Motor neuron (in vitro differentiated cells): ENCODE measurements around the gene UBE2M. TPM values are rescaled to one million over a fixed set of nuclear protein-coding genes. Genes with fewer than 3 reads are reported as not detected.
"Not testable (repeated sequence)": the region's sequence is repeated elsewhere in the genome, so short reads cannot be mapped to it uniquely, and the experiment has no call there.

Experiments used
- ATAC-seq, 8 experiments: fragments of 200-7000 bp; cut with Tn5 transposase; replicated peaks in 6 of 8; 2 replicates each; pipeline ENCODE4 v1.8.0; 2021; ENCODE audit warnings: mild to moderate bottlenecking in 8 of 8, moderate library complexity in 8 of 8
- H3K27ac ChIP-seq, 2 donors: fragments of 250-450 bp; sonication (Bioruptor Pico); 2 replicates each; pipeline ENCODE4 v1.9.0; 2021; ENCODE audit warnings: antibody characterized with exemption in 2 of 2, mild to moderate bottlenecking in 2 of 2, moderate library complexity in 1 of 2
- H3K4me1 ChIP-seq, 2 donors: fragments of 250-450 bp; sonication (Bioruptor Pico); replicated peaks in 1 of 2; 2 replicates each; pipeline ENCODE4 v1.6.1; 2021; ENCODE audit warnings: antibody characterized with exemption in 2 of 2, mild to moderate bottlenecking in 2 of 2, moderate library complexity in 1 of 2
- H3K4me3 ChIP-seq, 5 donors: fragments of 250-450 bp; sonication (Bioruptor Pico); 2 replicates each; pipeline ENCODE4 v1.9.0; 2021; ENCODE audit warnings: antibody characterized with exemption in 5 of 5, mild to moderate bottlenecking in 5 of 5, moderate library complexity in 4 of 5
- WGBS, 10 experiments: fragments of 450-650 bp; shearing (Covaris generic); methylation state at CpG; one replicate each; pipeline ENCODE4 v1.0.0; 2022; 5-methylcytosine and 5-hydroxymethylcytosine counted together
- in situ Hi-C, 9 experiments: fragments of 400-800 bp; cut with MboI; loops; one replicate each; pipeline ENCODE4 v1.15.0; 2021; ENCODE audit warnings: low sequenced_read_pairs in 9 of 9, low pct_unique_long_range_greater_than_20kb in 2 of 9; ENCODE audit not compliant: unreplicated experiment in 9 of 9
- total RNA-seq, 8 experiments: library from RNA; unstranded; fragments of 300-600 nt; gene quantifications; 2 replicates each; pipeline versions ENCODE4 v1.2.3 to v1.2.4, GENCODE V29; 2022

Gene UBE2M
- total RNA-seq, 8 experiments from 2014 or later = 49.3 to 82.7 (median 70.9) TPM

GRCh38 chr19:58516246-58516836, 42.1 kb downstream of the UBE2M start:
- in situ Hi-C loops = no loop called here
- 73 to 100% methylated on average over 3 to 4 of the region's 25 CpGs; no CpG with 5 or more reads in 8 of the 10 experiments for WGBS, 10 experiments
- Histone ChIP-seq H3K27ac (no peak overlapping the region), H3K4me1 (peaks cover 12 to 21% of the 10 kb centered on the region in 2 donors), H3K4me3 (no peak overlapping the region)
- ATAC-seq = no peak

GRCh38 chr19:58515259-58515658, 43.2 kb downstream of the UBE2M start:
- Histone ChIP-seq H3K4me3 (no peak overlapping the region), H3K4me1 (peaks cover 9 to 17% of the 10 kb centered on the region in 2 donors), H3K27ac (no peak overlapping the region)
- 100% methylated on average over 2 of the region's 2 CpGs; no CpG with 5 or more reads in 9 of the 10 experiments for WGBS, 10 experiments
- in situ Hi-C loops = no loop called here
- no peak for ATAC-seq

GRCh38 chr19:58514564-58515022, 43.8 kb downstream of the UBE2M start:
- ATAC-seq = no peak
- H3K4me3 ChIP-seq = peak overlapping the region in 4 of 5 donors; percentile 16 to 37 (median 30)
- WGBS, 10 experiments = 100% methylated on average over 1 of the region's 3 CpGs; no CpG with 5 or more reads in 8 of the 10 experiments
- in situ Hi-C loops = no loop called here
- H3K4me1 ChIP-seq = peaks cover 9 to 17% of the 10 kb centered on the region in 2 donors
- peak overlapping the region; percentile 6 to 72 for H3K27ac ChIP-seq

GRCh38 chr19:58513694-58514563, 44.5 kb downstream of the UBE2M start:
- Histone ChIP-seq H3K4me3 (peak overlapping the region; percentile 9 to 37 (median 27)), H3K27ac (peak overlapping the region; percentile 61 to 72), H3K4me1 (peaks cover 9 to 17% of the 10 kb centered on the region in 2 donors)
- in situ Hi-C loops = no loop called here
- WGBS, 10 experiments = 0 to 40% (median 14%) methylated on average over 1 to 19 of the region's 66 CpGs; no CpG with 5 or more reads in 3 of the 10 experiments
- peak; percentile 80 to 85 (median 82) for ATAC-seq

GRCh38 chr19:58513213-58513693, 45.2 kb downstream of the UBE2M start:
- 96 to 100% (median 100%) methylated on average over 1 to 5 of the region's 10 CpGs; no CpG with 5 or more reads in 7 of the 10 experiments for WGBS, 10 experiments
- H3K4me1 ChIP-seq = peaks cover 7 to 15% of the 10 kb centered on the region in 2 donors
- no peak overlapping the region for H3K4me3 ChIP-seq
- peak overlapping the region; percentile 61 to 72 for H3K27ac ChIP-seq
- in situ Hi-C loops = no loop called here
- ATAC-seq = peak in 2 of 8 experiments; percentile 1

- 67 to 100% methylated on average over 1 to 3 of the region's 25 CpGs; no CpG with 5 or more reads in 8 of the 10 experiments for WGBS, 10 experiments
- H3K4me1 ChIP-seq = peaks cover 4 to 8% of the 10 kb centered on the region in 2 donors
- no peak within 1 kb of the TSS for H3K4me3 ChIP-seq
- no peak for ATAC-seq
- no peak within 1 kb of the TSS for H3K27ac ChIP-seq
- in situ Hi-C loops = no loop called here
These were observed 46.8 kb downstream of the UBE2M start, which contains the start of gene SLC27A5 for GRCh38 chr19:58511353-58512208. Gene SLC27A5 (minus strand): TSS chr19:58511992. CDS start chr19:58511955, 37 bp downstream.

GRCh38 chr19:58510084-58510862, 48.1 kb downstream of the UBE2M start:
- peaks cover 4 to 8% of the 10 kb centered on the region in 2 donors for H3K4me1 ChIP-seq
- in situ Hi-C loops = no loop called here
- no peak overlapping the region for H3K4me3 ChIP-seq
- H3K27ac ChIP-seq = no peak overlapping the region
- 64 to 100% (median 79%) methylated on average over 1 to 5 of the region's 8 CpGs; no CpG with 5 or more reads in 4 of the 10 experiments for WGBS, 10 experiments
- ATAC-seq = no peak

GRCh38 chr19:58509731-58510083, 48.7 kb downstream of the UBE2M start:
- Histone ChIP-seq H3K4me1 (peaks cover 4 to 8% of the 10 kb centered on the region in 2 donors), H3K4me3 (no peak overlapping the region), H3K27ac (no peak overlapping the region)
- 60 to 100% (median 86%) methylated on average over 1 to 2 of the region's 11 CpGs; no CpG with 5 or more reads in 7 of the 10 experiments for WGBS, 10 experiments
- ATAC-seq = no peak
- in situ Hi-C loops = no loop called here

GRCh38 chr19:58507602-58508223, 50.7 kb downstream of the UBE2M start:
- H3K4me3 ChIP-seq, ATAC-seq, H3K27ac ChIP-seq, in situ Hi-C loops, H3K4me1 ChIP-seq: not testable (repeated sequence)
- WGBS, 10 experiments = 64 to 100% (median 85%) methylated on average over 1 to 6 of the region's 8 CpGs
